Right renal cortex interstitium (tissue), 3 donors: ENCODE measurements around the gene WASF2. TPM values are rescaled to one million over a fixed set of nuclear protein-coding genes. Genes with fewer than 3 reads are reported as not detected.

ENCODE experiments used
- DNase-seq, 3 donors: peaks; one replicate each; pipeline ENCODE4 v3.0.0-alpha.2; 2013; ENCODE audit warnings: low read depth in 3 of 3, low spot score in 2 of 3
- polyA plus RNA-seq, 3 donors: library from polyadenylated mRNA; unstranded; fragments of 120-200 nt; gene quantifications; one replicate each; pipeline ENCODE4 v1.2.1, GENCODE V29; 2013; ENCODE audit not compliant: insufficient read length in 3 of 3

Gene WASF2
- polyA plus RNA-seq, 3 donors, result 134 to 154 (median 140) TPM

- DNase-seq, result no peak
Observed at GRCh38 chr1:27381969-27382762, 107.8 kb downstream of the WASF2 start.

GRCh38 chr1:27380766-27381733 is 108.9 kb downstream of the WASF2 start:
- no peak for DNase-seq

- DNase-seq, result no peak
Observed at GRCh38 chr1:27380224-27380623, 109.7 kb downstream of the WASF2 start.

DNA sequence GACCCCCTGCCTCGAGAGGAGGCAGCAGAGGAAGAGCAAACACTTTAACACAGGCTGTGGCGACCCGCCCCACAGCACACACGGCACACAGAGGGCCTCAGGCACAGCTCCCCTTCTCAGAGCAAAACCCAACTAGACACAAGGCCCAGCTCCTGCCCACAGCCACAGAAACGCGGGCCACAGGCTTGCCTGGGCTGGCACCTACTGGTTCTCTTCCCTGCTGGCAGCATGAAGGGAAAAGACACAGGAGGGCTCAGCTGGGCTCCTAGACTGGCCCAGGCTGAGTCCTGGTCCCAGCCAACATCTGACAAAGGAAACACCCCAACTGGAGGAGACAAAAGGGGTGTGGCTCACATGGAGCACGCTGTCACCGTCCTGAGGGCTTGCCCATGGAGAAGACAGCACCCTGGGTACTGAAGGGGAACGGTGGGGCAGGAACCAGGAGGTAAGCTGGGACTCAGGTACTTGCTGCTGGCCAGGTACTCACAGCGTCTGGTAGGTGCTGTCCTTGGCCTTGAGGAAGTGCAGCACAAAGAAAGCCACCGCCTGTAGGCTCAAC is 110.3 kb downstream of the WASF2 start:
- no peak for DNase-seq

DNA sequence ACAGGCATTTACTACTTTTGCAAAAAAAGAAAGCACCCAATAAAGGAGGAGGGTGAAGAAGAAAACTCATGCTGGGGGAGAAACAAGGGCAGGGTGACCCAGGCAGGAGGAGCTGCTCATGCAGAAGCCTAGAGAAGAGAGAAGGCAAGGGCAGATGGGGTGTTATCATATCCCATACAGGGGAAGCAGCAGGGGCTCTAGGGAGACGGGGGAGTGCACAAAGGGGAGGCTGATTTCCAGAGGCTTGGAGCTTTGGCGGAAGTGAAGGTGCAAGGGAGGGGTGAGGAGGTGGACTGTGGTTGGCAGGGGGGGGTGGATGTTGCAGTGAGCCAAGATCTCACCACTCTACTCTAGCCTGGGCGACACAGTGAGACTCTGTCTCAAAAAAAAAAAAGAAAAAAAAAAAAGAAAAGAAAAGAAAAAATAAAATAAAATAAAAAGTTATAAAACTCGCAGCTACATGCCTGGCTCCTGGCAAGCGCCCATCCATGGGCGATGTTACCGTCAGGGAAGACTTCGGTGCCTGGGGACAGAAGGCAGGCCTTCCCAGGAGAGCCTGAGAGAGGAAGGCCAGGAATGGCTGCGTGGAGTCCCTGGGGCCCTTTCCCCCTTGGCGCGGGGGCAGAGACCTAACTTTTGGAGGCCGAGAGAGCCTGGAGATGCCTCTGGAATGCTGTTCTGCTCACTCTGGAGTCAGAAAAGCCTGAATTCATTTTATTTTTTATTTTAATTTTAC is 112.0 kb downstream of the WASF2 start:
- no peak for DNase-seq

GRCh38 chr1:27374362-27375086 is 115.4 kb downstream of the WASF2 start, which contains the start of gene FCN3:
FCN3 (minus strand) TSS chr1:27374824; CDS start chr1:27374818, 6 bp downstream.
- no peak for DNase-seq

DNA sequence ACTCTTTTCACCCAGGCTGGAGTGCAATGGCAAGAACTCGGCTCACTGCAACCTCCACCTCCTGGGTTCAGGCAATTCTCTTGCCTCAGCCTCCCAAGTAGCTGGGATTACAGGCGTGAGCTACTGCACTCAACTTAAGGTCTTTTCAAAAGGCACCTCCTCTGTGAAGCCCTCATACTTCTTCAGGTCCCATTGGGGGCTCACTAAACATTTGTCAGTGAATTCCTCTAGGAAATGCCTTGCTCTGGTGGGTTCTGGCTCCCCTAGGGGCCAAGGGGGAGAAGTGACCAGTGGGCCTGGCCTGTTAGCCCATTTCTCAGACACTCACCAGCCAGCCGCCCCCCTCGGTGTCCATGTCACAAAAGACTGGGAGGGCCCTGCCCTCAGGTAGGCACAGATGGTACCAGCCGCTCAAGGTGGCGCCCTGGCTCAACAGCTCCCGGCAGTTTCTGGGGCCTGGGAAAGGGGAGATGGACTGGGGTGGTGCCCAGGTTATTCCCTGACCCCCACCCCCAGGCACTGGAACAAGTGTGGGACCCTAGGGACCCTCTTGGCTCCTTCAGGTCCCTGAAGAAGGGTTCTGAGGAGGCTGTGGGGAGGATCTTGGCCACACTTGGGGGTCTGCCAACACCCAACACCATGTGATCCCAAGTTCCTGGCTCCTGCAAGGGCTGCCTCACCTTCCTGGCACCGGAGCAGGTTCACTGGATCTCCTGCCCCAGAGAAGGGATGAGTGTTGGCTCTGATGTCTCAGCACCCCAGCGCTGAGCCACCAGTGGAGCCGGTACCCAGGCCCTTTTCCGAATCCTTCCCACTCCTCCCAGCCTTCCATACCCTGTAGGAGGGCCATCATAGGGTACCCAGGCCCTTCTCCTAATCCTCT is 116.9 kb downstream of the WASF2 start:
- DNase-seq, result no peak

DNA sequence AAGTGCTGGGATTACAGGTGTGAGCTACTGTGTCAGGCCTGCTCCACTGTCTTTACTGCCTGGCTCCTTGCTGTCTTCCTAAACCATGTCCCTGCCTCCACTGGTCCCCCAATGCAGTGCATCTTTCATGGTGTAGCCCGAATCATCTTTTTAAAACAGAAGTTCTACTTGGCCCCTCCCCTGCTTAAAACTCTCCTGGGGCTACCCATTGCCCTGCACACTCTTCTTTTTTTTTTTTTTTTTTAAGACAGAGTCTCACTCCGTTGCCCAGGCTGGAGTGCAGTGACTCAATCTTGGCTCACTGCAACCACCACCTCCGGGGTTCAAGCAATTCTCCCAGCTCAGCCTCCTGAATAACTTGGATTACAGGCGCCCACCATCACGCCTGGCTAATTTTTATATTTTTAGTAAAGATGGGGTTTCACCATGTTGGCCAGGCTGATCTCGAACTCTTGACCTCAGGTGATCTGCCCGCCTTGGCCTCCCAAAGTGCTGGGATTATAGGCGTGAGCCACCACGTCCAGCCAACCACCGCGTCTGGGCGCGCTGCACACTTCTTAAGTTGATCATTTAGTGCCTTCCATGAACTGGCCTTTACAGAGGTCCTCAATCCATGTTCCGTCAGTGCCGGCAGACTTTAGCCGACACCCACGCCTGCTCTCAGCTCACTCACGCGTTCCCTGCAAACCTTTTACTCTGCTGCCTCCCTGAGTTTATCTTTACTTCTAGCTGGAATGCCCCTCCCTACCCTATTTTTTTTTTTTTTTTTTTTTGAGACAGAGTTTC is 117.8 kb downstream of the WASF2 start:
- no peak for DNase-seq

DNA sequence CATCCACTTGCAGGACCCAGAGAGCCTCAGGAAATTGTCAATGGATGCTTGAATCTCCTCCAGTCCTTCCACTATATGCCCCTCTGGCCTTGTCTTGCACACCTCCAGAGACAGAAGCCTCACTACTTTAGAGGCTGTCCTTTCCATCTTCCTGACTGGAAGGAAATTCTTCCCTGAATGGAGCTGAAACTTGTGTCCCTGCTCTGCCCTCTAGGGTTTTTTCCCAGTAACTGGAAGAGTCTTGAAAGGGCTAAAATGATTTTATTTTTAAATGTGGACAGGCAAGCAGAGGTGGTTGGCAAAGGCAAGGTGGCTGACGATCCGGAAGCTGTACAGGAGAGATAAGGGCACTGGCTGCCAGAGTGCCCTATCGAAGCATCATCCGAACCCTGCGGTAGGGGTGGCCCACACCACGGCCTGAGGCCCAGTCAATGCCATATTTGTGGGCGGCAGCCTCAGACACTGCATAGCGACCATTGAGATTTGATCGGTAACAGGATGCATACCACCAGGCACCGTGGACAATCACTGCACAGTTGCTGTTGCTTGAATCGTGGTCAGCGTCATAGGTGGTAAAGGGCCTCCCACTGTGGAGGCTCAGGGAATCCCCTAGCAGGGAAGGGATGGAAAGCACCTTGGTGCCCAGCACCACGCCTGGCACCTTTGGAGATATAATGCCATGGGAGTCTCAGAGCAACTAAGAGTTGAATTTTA is 120.9 kb downstream of the WASF2 start:
- DNase-seq, result no peak

DNA sequence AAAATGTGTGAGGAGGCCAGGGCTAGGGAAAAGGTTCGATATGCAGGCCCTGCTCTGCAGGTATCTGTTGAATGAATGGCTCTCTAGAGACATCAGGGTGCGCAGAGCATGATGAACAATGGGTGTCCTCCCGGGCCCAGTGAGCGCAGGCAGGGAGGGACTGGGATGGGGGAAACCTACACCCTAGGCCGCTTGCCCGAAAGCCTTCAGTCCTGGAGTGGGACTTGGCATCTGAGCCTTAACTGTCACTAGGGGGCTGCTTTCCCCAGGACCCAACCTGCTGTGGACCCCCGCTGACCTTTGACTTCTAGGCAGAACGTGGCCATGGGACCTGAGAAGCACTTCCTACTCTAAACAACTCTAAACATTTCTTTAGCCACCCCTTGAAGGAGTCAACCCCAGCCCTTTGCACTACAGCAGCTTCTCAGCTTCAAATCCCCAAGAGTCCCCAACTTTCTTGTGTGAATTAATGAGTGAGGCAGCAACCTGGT is 122.8 kb downstream of the WASF2 start:
- no peak for DNase-seq

DNA sequence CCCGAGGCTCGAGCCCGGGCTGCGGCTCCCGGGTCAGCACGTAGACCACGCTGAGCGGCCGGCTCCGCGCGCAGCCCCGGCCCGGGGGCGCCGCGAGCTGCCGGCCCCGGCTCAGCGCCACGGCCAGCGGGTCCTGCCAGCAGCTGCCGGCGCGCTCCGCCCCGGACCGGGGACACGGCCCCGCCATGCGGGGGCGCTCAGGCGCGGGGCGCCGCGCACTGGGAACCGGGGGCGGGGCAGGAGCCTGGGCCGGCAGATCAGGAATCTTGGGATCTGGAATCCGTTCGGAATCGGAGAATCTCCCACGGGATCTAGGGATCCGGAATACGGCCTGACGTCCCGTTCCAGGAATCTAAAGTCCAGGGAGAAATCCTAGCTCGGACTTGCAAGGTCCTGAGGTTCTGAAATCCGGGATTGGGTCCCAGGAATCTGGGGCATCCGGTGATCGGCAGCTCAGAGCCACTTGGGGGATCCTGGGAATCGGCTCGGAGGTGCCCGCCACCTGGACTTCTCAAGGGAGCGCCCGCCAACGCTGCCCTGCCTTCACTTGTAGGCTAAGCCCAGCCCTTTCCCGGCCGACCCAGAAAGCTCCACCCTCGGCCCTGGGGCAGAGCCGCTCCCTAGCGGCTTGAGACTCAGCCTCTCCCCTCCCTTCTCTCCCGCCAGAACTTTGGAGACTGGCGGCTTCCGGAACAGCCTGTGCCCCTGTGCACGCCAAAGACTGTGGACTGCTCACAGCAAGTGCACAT is 123.4 kb downstream of the WASF2 start, which contains the start of gene MAP3K6:
Gene MAP3K6 (minus strand): TSS at position 551 of the 749 bp plus-strand sequence. CDS start 364 bp downstream, at position 187.
- no peak for DNase-seq

GRCh38 chr1:27366113-27366410 is 123.9 kb downstream of the WASF2 start:
- peak in 1 of 3 donors; percentile 68 for DNase-seq

- peak in 2 of 3 donors; percentile 78 to 81 for DNase-seq
Observed at GRCh38 chr1:27365372-27366112, 124.4 kb downstream of the WASF2 start.

- no peak for DNase-seq
Observed at GRCh38 chr1:27364696-27365371, 125.1 kb downstream of the WASF2 start.
